Ishikawa (cell line): ENCODE measurements around the gene MAOB.

Experiments used
- CEBPB ChIP-seq: IDR thresholded peaks from 2 replicates; pipeline ENCODE4 v1.6.1; 2012
- CREB1 ChIP-seq: IDR thresholded peaks from 2 replicates; pipeline ENCODE4 v1.6.1; 2012; ENCODE audit warnings: low read depth
- EGR1 ChIP-seq: IDR thresholded peaks from 2 replicates; pipeline ENCODE4 v1.6.1; 2012
- EP300 ChIP-seq: IDR thresholded peaks from 2 replicates; pipeline ENCODE4 v1.6.1; 2012; ENCODE audit warnings: borderline replicate concordance
- FOXM1 ChIP-seq: IDR thresholded peaks from 2 replicates; pipeline ENCODE4 v1.6.1; 2012; ENCODE audit warnings: low read depth, borderline replicate concordance
- NFIC ChIP-seq: IDR thresholded peaks from 2 replicates; pipeline ENCODE4 v1.6.1; 2012
- RAD21 ChIP-seq: IDR thresholded peaks from 2 replicates; pipeline ENCODE4 v1.6.1; 2012; ENCODE audit warnings: low read depth
- TAF1 ChIP-seq: IDR thresholded peaks from 2 replicates; pipeline ENCODE4 v1.6.1; 2012; ENCODE audit warnings: low read depth, mild to moderate bottlenecking
- TCF12 ChIP-seq: IDR thresholded peaks from 2 replicates; pipeline ENCODE4 v1.6.1; 2012; ENCODE audit warnings: low read depth
- TEAD4 ChIP-seq: IDR thresholded peaks from 2 replicates; pipeline ENCODE4 v1.6.1; 2012
- YY1 ChIP-seq: IDR thresholded peaks from 2 replicates; pipeline ENCODE4 v1.6.1; 2012; ENCODE audit warnings: low read depth
- ZBTB7A ChIP-seq: IDR thresholded peaks from 2 replicates; pipeline ENCODE4 v1.6.1; 2012; ENCODE audit warnings: low read depth
- TF ChIP-seq, protein P1 (sequence below): IDR thresholded peaks from 2 replicates; pipeline ENCODE4 v1.6.1; 2012
- TF ChIP-seq, protein P2 (sequence below): IDR thresholded peaks from 2 replicates; pipeline ENCODE4 v1.6.1; 2012
- TF ChIP-seq, protein P3 (sequence below): IDR thresholded peaks from 2 replicates; pipeline ENCODE4 v1.6.1; 2012; ENCODE audit warnings: low read depth, mild to moderate bottlenecking

Gene MAOB

DNA sequence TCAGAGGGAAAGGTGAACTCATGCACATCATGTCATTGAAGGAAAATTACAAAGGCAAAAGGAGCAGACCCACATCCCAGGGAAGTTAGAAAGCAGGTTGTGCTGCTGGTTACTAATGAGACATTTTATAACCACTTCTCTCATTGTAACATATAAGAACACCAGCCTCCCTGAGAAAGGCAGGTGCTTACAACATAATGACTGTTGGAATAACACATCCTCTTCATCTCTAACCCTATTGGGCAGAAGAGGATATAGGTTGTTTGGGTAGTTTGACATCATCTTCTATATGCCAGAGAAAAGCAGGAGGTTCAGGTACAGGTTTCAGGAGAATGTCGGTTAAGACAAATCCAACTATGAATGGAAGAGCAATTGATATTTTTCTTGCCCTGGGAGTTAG lies 148.6 kb downstream of the MAOB start:
- TF ChIP-seq EP300 (no peak), CEBPB (no peak), NFIC (no peak), EGR1 (no peak), TEAD4 (no peak), FOXM1 (no peak), RAD21 (no peak), TCF12 (no peak), TAF1 (no peak), CREB1 (no peak), ZBTB7A (no peak)
- TF ChIP-seq, protein P1, sequence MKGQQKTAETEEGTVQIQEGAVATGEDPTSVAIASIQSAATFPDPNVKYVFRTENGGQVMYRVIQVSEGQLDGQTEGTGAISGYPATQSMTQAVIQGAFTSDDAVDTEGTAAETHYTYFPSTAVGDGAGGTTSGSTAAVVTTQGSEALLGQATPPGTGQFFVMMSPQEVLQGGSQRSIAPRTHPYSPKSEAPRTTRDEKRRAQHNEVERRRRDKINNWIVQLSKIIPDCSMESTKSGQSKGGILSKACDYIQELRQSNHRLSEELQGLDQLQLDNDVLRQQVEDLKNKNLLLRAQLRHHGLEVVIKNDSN: no peak
- TF ChIP-seq, protein P2, sequence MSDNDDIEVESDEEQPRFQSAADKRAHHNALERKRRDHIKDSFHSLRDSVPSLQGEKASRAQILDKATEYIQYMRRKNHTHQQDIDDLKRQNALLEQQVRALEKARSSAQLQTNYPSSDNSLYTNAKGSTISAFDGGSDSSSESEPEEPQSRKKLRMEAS: no peak

DNA sequence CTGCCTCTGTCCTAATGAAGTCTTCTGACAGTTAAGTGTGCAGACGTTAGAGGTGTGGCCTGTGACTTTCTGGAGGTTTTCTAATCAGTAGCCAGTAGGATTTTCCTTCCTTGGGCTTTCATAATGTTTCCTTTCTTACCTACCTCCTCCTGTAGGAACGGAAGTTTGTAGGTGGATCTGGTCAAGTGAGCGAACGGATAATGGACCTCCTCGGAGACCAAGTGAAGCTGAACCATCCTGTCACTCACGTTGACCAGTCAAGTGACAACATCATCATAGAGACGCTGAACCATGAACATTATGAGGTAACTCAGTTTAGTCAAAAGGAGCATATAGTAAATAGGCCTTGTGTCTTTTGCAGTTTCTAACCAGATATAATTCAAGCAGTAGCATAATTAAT lies 151.2 kb downstream of the MAOB start:
- no peak for TF ChIP-seq CREB1
- TF ChIP-seq, protein P1: no peak

DNA sequence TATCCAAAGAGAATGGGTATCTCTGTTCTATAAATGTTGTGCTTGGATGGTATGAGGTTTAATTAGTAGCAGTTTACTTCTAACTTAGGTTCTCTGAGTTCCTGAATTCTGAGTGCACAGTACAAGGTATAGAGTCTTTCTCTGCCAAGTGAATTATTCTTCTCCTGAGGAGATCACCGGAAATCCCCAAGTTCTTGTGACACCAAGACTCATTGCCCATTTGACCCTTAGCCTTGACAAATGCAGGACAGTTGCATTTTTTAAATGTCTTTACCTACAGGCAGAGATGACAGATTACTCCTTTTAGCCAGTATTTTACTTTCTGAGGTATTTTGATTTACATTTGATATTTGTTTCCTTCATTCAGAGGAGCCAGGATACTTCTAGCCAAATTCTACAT lies 153.3 kb downstream of the MAOB start:
- TF ChIP-seq, protein P2: no peak
- TF ChIP-seq TCF12: no peak

DNA sequence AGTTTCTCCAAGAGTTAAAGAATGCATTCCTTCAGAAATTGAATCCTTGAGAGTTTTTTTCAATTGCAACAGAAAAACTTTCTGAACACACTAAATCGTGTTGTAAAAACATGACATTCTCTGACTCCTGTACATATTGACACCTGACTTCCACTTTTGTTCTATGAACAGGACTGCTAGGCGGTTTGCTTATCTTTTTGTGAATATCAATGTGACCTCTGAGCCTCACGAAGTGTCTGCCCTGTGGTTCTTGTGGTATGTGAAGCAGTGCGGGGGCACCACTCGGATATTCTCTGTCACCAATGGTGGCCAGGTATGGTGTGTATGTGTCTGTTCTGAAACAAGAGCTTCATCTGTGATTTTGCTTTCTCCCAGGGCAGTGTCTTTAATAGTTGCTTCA lies 154.2 kb downstream of the MAOB start:
- TF ChIP-seq, protein P3, sequence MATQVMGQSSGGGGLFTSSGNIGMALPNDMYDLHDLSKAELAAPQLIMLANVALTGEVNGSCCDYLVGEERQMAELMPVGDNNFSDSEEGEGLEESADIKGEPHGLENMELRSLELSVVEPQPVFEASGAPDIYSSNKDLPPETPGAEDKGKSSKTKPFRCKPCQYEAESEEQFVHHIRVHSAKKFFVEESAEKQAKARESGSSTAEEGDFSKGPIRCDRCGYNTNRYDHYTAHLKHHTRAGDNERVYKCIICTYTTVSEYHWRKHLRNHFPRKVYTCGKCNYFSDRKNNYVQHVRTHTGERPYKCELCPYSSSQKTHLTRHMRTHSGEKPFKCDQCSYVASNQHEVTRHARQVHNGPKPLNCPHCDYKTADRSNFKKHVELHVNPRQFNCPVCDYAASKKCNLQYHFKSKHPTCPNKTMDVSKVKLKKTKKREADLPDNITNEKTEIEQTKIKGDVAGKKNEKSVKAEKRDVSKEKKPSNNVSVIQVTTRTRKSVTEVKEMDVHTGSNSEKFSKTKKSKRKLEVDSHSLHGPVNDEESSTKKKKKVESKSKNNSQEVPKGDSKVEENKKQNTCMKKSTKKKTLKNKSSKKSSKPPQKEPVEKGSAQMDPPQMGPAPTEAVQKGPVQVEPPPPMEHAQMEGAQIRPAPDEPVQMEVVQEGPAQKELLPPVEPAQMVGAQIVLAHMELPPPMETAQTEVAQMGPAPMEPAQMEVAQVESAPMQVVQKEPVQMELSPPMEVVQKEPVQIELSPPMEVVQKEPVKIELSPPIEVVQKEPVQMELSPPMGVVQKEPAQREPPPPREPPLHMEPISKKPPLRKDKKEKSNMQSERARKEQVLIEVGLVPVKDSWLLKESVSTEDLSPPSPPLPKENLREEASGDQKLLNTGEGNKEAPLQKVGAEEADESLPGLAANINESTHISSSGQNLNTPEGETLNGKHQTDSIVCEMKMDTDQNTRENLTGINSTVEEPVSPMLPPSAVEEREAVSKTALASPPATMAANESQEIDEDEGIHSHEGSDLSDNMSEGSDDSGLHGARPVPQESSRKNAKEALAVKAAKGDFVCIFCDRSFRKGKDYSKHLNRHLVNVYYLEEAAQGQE: no peak
- TF ChIP-seq EP300 (no peak), TAF1 (no peak), RAD21 (no peak), CEBPB (no peak), TEAD4 (no peak), NFIC (no peak), FOXM1 (no peak), CREB1 (no peak), EGR1 (no peak), TCF12 (no peak), ZBTB7A (no peak), YY1 (no peak)
- TF ChIP-seq, protein P1: no peak
- TF ChIP-seq, protein P2: no peak

DNA sequence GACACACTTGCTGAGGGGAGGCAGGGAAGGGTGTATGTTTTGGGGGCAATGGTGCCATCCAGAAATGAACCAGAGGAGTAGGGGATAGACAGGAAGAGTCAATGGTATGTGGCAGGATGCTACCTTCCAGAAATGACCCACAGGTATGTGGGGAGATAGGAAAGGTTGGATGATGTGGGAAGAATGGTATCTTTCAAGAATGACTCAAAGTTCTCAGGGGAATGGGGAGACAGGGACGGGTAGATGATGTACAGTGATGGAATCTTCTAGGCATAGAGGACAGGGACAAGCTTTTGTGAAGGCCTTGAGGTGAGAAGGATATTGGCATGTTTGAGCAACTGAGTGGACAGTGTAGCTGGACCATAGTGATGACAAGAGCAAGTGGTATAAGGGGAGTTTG lies 161.3 kb downstream of the MAOB start:
- no peak for TF ChIP-seq EGR1
- TF ChIP-seq TCF12: no peak
- TF ChIP-seq, protein P1: no peak
- TF ChIP-seq TAF1: no peak
- TF ChIP-seq RAD21: no peak
- no peak for TF ChIP-seq CEBPB
- TF ChIP-seq EP300: no peak
- TF ChIP-seq, protein P2: no peak
- no peak for TF ChIP-seq ZBTB7A
- TF ChIP-seq FOXM1: no peak
- TF ChIP-seq NFIC: no peak
- TF ChIP-seq CREB1: no peak
- TF ChIP-seq, protein P3: no peak
- no peak for TF ChIP-seq TEAD4
- no peak for TF ChIP-seq YY1

DNA sequence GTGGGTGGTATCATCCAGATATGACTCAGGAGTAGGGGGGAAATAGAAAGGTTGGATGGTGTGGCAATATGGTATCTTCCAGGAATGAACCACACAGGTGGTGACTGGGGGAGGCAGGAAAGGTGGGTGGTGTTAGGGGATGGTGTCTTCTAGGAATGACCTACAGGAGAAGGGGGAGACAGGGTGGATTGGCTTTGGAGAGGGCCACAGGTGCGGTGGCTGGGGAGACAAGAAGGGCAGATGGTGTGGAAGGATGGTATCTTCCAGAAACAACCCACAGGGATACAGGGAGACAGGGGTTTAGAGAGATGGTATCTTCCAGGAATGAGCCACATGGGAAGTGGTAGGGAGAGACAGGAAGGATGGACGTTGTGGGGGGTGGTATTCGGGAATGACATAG lies 162.2 kb downstream of the MAOB start:
- no peak for TF ChIP-seq CREB1
- no peak for TF ChIP-seq YY1
- TF ChIP-seq TEAD4: no peak
- TF ChIP-seq RAD21: no peak
- no peak for TF ChIP-seq FOXM1
- TF ChIP-seq EP300: no peak
- TF ChIP-seq, protein P1: no peak
- TF ChIP-seq, protein P3: no peak
- TF ChIP-seq TAF1: no peak
- no peak for TF ChIP-seq EGR1
- no peak for TF ChIP-seq CEBPB
- no peak for TF ChIP-seq TCF12
- no peak for TF ChIP-seq ZBTB7A
- TF ChIP-seq NFIC: no peak
- TF ChIP-seq, protein P2: no peak
